Tibial nerve (tissue), 4 donors: ENCODE measurements around the gene SNRNP200. TPM values are rescaled to one million over a fixed set of nuclear protein-coding genes. Genes with fewer than 3 reads are reported as not detected.

Experiments used
- DNase-seq, 2 donors: peaks; one replicate each; pipeline ENCODE4 v3.0.0-alpha.2; 2019; ENCODE audit warnings: low spot score in 2 of 2
- H3K27ac ChIP-seq, 4 donors: fragments of 200-600 bp; sonication (generic) in 3 of 4; one replicate each; pipeline ENCODE4 v1.5.1; 2017 to 2019; ENCODE audit warnings: mild to moderate bottlenecking in 1 of 4
- H3K27me3 ChIP-seq, 2 donors: fragments of 200-600 bp; sonication (generic) in 1 of 2; one replicate each; pipeline versions ENCODE4 v1.5.1 to v1.6.0; 2017 to 2019
- H3K36me3 ChIP-seq, 3 donors: fragments of 200-600 bp; sonication (generic); one replicate each; pipeline ENCODE4 v1.5.1; 2018 to 2019
- H3K4me1 ChIP-seq, 4 donors: fragments of 200-600 bp; sonication (generic) in 3 of 4; one replicate each; pipeline ENCODE4 v1.5.1; 2017 to 2019
- H3K4me3 ChIP-seq, 4 donors: fragments of 200-600 bp; sonication (generic) in 3 of 4; one replicate each; pipeline ENCODE4 v1.5.1; 2017 to 2019; ENCODE audit warnings: mild to moderate bottlenecking in 1 of 4, moderate library complexity in 1 of 4
- H3K9me3 ChIP-seq, 4 donors: fragments of 200-600 bp; sonication (generic) in 3 of 4; one replicate each; pipeline ENCODE4 v1.5.1; 2017 to 2019
- EP300 ChIP-seq, 2 donors: sonication (generic); formaldehyde crosslinking; IDR thresholded peaks; one replicate each; pipeline ENCODE4 v1.6.1; 2017; ENCODE audit warnings: antibody characterized with exemption in 2 of 2, mild to moderate bottlenecking in 1 of 2
- POLR2A ChIP-seq, 2 donors: fragments of 450-650 bp; IDR thresholded peaks; one replicate each; pipeline ENCODE4 v1.6.1; 2017; ENCODE audit warnings: antibody characterized with exemption in 2 of 2, mild to moderate bottlenecking in 2 of 2, moderate library complexity in 2 of 2
- WGBS, 2 donors: methylation state at CpG; one replicate each; pipeline ENCODE4 v1.1.5; 2018; 5-methylcytosine and 5-hydroxymethylcytosine counted together
- total RNA-seq, 4 donors: library from RNA; depleted of rRNA; stranded (reverse); fragments of >200 nt; gene quantifications; one replicate each; pipeline ENCODE4 v1.1.0, GENCODE V29; 2016
- TF ChIP-seq, protein P1 (sequence below), 5 experiments: fragments of 200-600 bp in 3 of 5; fragments of 450-650 bp in 2 of 5; sonication (generic) in 3 of 5; IDR thresholded peaks; one replicate each; pipeline ENCODE4 v1.5.1; 2016 to 2019; ENCODE audit warnings: antibody characterized with exemption in 5 of 5, mild to moderate bottlenecking in 3 of 5, moderate library complexity in 2 of 5

SNRNP200 gene
- total RNA-seq, 4 donors from 2014 or later: 79.4 to 106 (median 90.1) TPM

DNA sequence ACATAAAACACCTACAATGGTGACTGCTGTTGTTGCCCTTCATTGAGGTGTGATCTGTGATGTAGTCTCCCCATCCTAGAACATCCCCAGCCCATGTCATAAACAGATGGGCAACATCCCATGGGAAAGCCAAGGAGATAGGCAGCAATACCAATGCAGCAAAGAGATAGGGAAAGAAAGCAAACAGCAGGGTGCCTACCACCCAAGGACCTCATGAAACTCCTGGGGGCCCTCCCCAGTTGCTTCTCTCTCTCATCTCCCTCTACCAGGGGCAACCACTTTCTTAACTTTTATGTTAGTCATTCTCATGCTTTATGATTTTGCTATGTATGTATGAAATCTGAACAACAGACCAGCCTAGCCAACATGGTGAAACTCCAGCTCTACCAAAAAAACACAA, 11.7 kb upstream of the SNRNP200 start:
- Histone ChIP-seq H3K4me1 (peaks cover 0 to 25% (median 3%) of the 10 kb centered on the region in 4 donors), H3K36me3 (no peaks in the 10 kb centered on the region), H3K9me3 (no peaks in the 10 kb centered on the region), H3K27ac (no peak overlapping the region), H3K4me3 (no peak overlapping the region), H3K27me3 (peaks cover 0 to 24% of the 10 kb centered on the region in 2 donors)
- no peak for DNase-seq
- TF ChIP-seq POLR2A (IDR thresholded peaks at IDR 0.05): no peak
- TF ChIP-seq, protein P1, sequence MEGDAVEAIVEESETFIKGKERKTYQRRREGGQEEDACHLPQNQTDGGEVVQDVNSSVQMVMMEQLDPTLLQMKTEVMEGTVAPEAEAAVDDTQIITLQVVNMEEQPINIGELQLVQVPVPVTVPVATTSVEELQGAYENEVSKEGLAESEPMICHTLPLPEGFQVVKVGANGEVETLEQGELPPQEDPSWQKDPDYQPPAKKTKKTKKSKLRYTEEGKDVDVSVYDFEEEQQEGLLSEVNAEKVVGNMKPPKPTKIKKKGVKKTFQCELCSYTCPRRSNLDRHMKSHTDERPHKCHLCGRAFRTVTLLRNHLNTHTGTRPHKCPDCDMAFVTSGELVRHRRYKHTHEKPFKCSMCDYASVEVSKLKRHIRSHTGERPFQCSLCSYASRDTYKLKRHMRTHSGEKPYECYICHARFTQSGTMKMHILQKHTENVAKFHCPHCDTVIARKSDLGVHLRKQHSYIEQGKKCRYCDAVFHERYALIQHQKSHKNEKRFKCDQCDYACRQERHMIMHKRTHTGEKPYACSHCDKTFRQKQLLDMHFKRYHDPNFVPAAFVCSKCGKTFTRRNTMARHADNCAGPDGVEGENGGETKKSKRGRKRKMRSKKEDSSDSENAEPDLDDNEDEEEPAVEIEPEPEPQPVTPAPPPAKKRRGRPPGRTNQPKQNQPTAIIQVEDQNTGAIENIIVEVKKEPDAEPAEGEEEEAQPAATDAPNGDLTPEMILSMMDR (IDR thresholded peaks at IDR 0.05): no peak
- TF ChIP-seq EP300 (IDR thresholded peaks at IDR 0.05): no peak

DNA sequence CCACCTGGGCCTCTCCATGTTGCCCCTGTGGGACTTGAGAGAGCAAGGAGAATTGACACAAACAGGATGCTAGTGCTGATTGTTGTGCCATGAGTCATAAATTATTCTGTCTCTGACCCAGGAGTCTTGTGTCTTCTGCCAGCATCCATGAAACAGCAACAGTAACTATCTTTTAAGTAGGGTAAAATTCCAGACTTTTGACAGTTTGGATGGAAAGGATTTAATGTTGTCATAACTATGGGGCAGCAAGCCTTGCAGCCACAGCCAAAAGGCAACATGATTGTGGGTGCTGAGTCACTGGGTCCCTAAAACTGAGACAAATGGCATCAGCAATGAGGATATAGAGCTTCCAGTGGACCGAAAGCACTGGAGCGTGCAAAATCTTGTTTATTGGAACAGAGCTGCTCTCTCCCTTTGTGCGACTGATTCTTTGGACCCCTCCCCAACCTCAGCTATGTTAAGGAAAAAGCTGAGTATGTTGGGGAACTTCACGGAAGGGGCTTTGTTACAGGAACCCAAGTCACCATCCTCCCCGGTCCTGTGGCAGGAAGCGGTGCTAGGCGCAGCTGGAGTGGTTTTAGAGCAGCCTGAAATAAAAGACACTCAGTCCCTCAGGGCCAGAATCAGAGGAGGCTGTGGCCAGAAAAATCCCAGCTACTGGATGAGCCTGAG, 10.2 kb upstream of the SNRNP200 start:
- 34 to 43% methylated on average over 7 of the region's 7 CpGs for WGBS, 2 donors
- Histone ChIP-seq H3K4me3 (no peak overlapping the region), H3K9me3 (no peaks in the 10 kb centered on the region), H3K27me3 (peaks cover 0 to 15% of the 10 kb centered on the region in 2 donors), H3K4me1 (peaks cover 0 to 11% (median 0%) of the 10 kb centered on the region in 4 donors), H3K36me3 (no peaks in the 10 kb centered on the region), H3K27ac (peak overlapping the region in 1 of 4 donors; percentile 18)
- TF ChIP-seq, protein P1 (IDR thresholded peaks at IDR 0.05): no peak
- TF ChIP-seq POLR2A (IDR thresholded peaks at IDR 0.05): no peak
- no peak for TF ChIP-seq EP300 (IDR thresholded peaks at IDR 0.05)
- DNase-seq: no peak

DNA sequence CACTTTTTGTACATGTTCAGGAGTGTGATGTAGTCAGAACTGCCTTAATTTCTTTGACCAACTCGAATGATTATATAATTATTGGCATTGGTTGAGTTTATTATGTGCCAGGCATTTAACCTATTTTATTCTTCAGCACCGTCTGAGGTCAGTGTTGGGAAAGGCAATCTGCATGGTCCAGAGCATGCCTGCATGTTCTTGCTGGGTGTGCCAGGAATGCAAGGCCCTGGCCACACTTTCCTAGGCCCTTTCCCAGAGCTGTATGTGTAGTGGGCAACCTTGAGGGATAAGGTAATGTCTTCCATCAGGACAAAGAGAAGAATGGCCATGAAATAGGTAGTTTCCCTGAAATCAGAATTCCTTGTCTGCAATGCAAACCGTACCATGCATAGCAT, 9.7 kb upstream of the SNRNP200 start:
- no peak for DNase-seq
- H3K4me1 ChIP-seq: peaks cover 0 to 6% (median 0%) of the 10 kb centered on the region in 4 donors
- 72 to 80% methylated on average over 3 of the region's 3 CpGs for WGBS, 2 donors
- H3K27ac ChIP-seq: no peak overlapping the region
- TF ChIP-seq POLR2A (IDR thresholded peaks at IDR 0.05): no peak
- TF ChIP-seq, protein P1 (IDR thresholded peaks at IDR 0.05): no peak
- TF ChIP-seq EP300 (IDR thresholded peaks at IDR 0.05): no peak
- H3K27me3 ChIP-seq: peaks cover 0 to 10% of the 10 kb centered on the region in 2 donors
- H3K36me3 ChIP-seq: no peaks in the 10 kb centered on the region
- no peak overlapping the region for H3K4me3 ChIP-seq
- no peaks in the 10 kb centered on the region for H3K9me3 ChIP-seq

DNA sequence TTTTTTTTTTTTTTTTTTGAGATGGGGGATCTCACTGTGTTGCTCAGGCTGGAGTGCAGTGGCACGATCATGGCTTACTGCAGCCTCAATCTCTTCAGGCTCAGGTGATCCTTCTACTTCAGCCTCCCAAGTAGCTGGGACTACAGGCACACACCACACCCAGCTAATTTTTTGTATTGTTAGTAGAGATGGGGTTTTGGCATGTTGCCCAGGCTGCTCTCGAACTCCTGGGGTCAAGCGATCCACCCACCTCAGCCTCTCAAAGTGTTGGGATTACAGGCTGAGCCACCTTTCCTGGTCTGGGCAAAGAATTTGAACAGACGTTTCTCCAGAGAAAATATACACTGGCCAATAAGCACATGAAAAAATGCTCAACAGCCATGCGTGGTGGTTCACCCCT, 2.9 kb upstream of the SNRNP200 start:
- 82 to 88% methylated on average over 5 of the region's 5 CpGs for WGBS, 2 donors
- no peak for DNase-seq
- H3K4me1 ChIP-seq: peaks cover 0 to 28% (median 15%) of the 10 kb centered on the region in 4 donors
- no peak overlapping the region for H3K4me3 ChIP-seq
- H3K27ac ChIP-seq: no peak overlapping the region
- no peaks in the 10 kb centered on the region for H3K9me3 ChIP-seq
- no peaks in the 10 kb centered on the region for H3K27me3 ChIP-seq
- H3K36me3 ChIP-seq: peaks cover 0 to 9% (median 7%) of the 10 kb centered on the region in 3 donors
- TF ChIP-seq EP300 (IDR thresholded peaks at IDR 0.05) (no peak), POLR2A (IDR thresholded peaks at IDR 0.05) (no peak)
- TF ChIP-seq, protein P1 (IDR thresholded peaks at IDR 0.05): no peak

DNA sequence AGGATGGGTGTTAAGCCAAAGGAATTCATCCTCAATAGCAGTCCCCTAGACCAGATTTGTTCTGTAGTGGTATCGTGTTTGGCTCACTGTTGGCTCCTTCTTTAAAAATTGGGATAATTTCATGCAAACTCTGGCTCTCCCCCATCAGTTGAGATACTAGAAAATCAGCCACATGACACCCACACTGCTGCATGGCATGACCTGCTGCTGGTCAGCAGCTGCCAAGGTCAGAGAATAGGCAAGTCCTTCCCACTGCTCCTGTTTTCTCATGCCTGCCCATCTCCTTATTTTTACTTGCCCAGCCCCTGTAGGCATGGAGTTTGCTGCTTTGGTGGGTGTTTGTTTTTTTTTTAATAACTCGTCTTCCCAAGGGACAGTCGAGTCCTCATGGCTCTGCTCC, 1.0 kb upstream of the SNRNP200 start:
- H3K4me3 ChIP-seq: peak overlapping the region in 3 of 4 donors; percentile 89 to 96 (median 93)
- H3K9me3 ChIP-seq: no peaks in the 10 kb centered on the region
- no peak for DNase-seq
- no peaks in the 10 kb centered on the region for H3K27me3 ChIP-seq
- H3K4me1 ChIP-seq: peaks cover 0 to 47% (median 15%) of the 10 kb centered on the region in 4 donors
- H3K27ac ChIP-seq: peak overlapping the region in 3 of 4 donors; percentile 80 to 93 (median 90)
- peaks cover 0 to 28% (median 19%) of the 10 kb centered on the region in 3 donors for H3K36me3 ChIP-seq
- 76 to 77% methylated on average over 3 of the region's 3 CpGs for WGBS, 2 donors
- no peak for TF ChIP-seq POLR2A (IDR thresholded peaks at IDR 0.05)
- no peak for TF ChIP-seq EP300 (IDR thresholded peaks at IDR 0.05)
- TF ChIP-seq, protein P1 (IDR thresholded peaks at IDR 0.05): no peak
